ENCODE data around the gene ZNF277. TPM values are rescaled to one million over a fixed set of nuclear protein-coding genes. Genes with fewer than 3 reads are reported as not detected.

ZNF277 gene
- total and polyA plus RNA-seq, 4 donors, result 7.8 to 23.5 (median 14.5) TPM

DNA sequence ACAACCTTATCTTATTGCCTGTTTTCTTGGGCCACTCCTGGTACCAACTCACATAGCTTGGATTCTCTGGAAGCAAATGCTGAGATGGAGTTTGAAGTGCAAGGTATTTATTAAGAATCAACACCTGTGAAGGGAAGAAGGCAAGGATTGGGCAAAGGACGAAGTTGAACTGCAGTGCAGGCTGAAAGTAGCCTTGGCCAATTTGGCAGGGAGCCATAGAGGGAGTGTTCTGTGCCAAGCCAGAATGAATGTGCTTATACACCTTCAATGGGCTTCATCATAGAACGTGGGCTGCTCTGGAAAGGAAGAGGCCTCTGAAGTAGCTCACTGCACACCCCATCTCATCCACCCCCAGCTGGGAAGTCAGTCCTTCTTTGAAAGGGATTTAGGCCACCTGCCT is 163.9 kb downstream of the ZNF277 start:
- H3K27me3 ChIP-seq (ENCODE audit: control insufficient read depth in 4 of 4, insufficient read depth in 4 of 4, low read length in 3 of 4), result no peaks in the 10 kb centered on the region
- 67% methylated on average over 2 of the region's 2 CpGs for WGBS
- H3K36me3 ChIP-seq (ENCODE audit: control insufficient read depth in 4 of 4, insufficient read depth in 3 of 4, low read depth in 1 of 4, low read length in 3 of 4), result no peaks in the 10 kb centered on the region
- no peak for DNase-seq (ENCODE audit: low spot score)
- no peak overlapping the region for H3K4me3 ChIP-seq (ENCODE audit: low read depth in 1 of 3, low read length in 3 of 3)
- H3K9ac ChIP-seq (ENCODE audit: low read depth in 1 of 2, low read length in 2 of 2), result no peak overlapping the region
- TF ChIP-seq NR2F2 (IDR thresholded peaks at IDR 0.05) (no peak), HNF4A (conservative IDR thresholded peaks at IDR 0.05) (no peak), EGR1 (IDR thresholded peaks at IDR 0.05; ENCODE audit: low read depth in 2 of 2) (no peak), RXRA (IDR thresholded peaks at IDR 0.05) (no peak), RAD21 (IDR thresholded peaks at IDR 0.05) (no peak), FOXA1 (IDR thresholded peaks at IDR 0.05) (no peak), REST (IDR thresholded peaks at IDR 0.05) (no peak), HNF4G (IDR thresholded peaks at IDR 0.05) (no peak)
- TF ChIP-seq, protein P1, sequence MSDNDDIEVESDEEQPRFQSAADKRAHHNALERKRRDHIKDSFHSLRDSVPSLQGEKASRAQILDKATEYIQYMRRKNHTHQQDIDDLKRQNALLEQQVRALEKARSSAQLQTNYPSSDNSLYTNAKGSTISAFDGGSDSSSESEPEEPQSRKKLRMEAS (IDR thresholded peaks at IDR 0.05), result no peak
- no peaks in the 10 kb centered on the region for H3K9me3 ChIP-seq (ENCODE audit: control insufficient read depth in 4 of 4, low read length in 3 of 4)
- H3K4me1 ChIP-seq (ENCODE audit: control insufficient read depth in 4 of 4, insufficient read depth in 4 of 4, low read length in 3 of 4), result no peaks in the 10 kb centered on the region
- no peak overlapping the region for H3K27ac ChIP-seq (ENCODE audit: low read depth in 1 of 2, low read length in 2 of 2)

- WGBS, result 56% methylated on average over 2 of the region's 2 CpGs
- Histone ChIP-seq H3K27ac (ENCODE audit: low read depth in 1 of 2, low read length in 2 of 2) (no peak overlapping the region), H3K36me3 (ENCODE audit: control insufficient read depth in 4 of 4, insufficient read depth in 3 of 4, low read depth in 1 of 4, low read length in 3 of 4) (no peaks in the 10 kb centered on the region), H3K27me3 (ENCODE audit: control insufficient read depth in 4 of 4, insufficient read depth in 4 of 4, low read length in 3 of 4) (no peaks in the 10 kb centered on the region), H3K4me1 (ENCODE audit: control insufficient read depth in 4 of 4, insufficient read depth in 4 of 4, low read length in 3 of 4) (no peaks in the 10 kb centered on the region), H3K4me3 (ENCODE audit: low read depth in 1 of 3, low read length in 3 of 3) (no peak overlapping the region), H3K9me3 (ENCODE audit: control insufficient read depth in 4 of 4, low read length in 3 of 4) (no peaks in the 10 kb centered on the region), H3K9ac (ENCODE audit: low read depth in 1 of 2, low read length in 2 of 2) (no peak overlapping the region)
- TF ChIP-seq, protein P2, sequence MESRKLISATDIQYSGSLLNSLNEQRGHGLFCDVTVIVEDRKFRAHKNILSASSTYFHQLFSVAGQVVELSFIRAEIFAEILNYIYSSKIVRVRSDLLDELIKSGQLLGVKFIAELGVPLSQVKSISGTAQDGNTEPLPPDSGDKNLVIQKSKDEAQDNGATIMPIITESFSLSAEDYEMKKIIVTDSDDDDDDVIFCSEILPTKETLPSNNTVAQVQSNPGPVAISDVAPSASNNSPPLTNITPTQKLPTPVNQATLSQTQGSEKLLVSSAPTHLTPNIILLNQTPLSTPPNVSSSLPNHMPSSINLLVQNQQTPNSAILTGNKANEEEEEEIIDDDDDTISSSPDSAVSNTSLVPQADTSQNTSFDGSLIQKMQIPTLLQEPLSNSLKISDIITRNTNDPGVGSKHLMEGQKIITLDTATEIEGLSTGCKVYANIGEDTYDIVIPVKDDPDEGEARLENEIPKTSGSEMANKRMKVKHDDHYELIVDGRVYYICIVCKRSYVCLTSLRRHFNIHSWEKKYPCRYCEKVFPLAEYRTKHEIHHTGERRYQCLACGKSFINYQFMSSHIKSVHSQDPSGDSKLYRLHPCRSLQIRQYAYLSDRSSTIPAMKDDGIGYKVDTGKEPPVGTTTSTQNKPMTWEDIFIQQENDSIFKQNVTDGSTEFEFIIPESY (IDR thresholded peaks at IDR 0.05), result no peak
- no peak for TF ChIP-seq SP1 (IDR thresholded peaks at IDR 0.05)
- TF ChIP-seq NR2F2 (IDR thresholded peaks at IDR 0.05), result no peak
- TF ChIP-seq HNF4A (conservative IDR thresholded peaks at IDR 0.05), result no peak
- TF ChIP-seq YY1 (IDR thresholded peaks at IDR 0.05), result no peak
- TF ChIP-seq, protein P3, sequence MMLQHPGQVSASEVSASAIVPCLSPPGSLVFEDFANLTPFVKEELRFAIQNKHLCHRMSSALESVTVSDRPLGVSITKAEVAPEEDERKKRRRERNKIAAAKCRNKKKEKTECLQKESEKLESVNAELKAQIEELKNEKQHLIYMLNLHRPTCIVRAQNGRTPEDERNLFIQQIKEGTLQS (IDR thresholded peaks at IDR 0.05), result no peak
- TF ChIP-seq FOXA1 (IDR thresholded peaks at IDR 0.05), result no peak
- TF ChIP-seq CTCF (IDR thresholded peaks at IDR 0.05; ENCODE audit: low read depth, low read length, missing input control), result no peak
- TF ChIP-seq, protein P1 (IDR thresholded peaks at IDR 0.05), result no peak
- TF ChIP-seq EGR1 (IDR thresholded peaks at IDR 0.05; ENCODE audit: low read depth in 2 of 2), result no peak
- TF ChIP-seq RAD21 (IDR thresholded peaks at IDR 0.05), result no peak
- TF ChIP-seq RXRA (IDR thresholded peaks at IDR 0.05), result no peak
- TF ChIP-seq JUND (IDR thresholded peaks at IDR 0.05), result no peak
- TF ChIP-seq FOXA2 (IDR thresholded peaks at IDR 0.05), result no peak
- no peak for TF ChIP-seq HNF4G (IDR thresholded peaks at IDR 0.05)
- DNase-seq (ENCODE audit: low spot score), result no peak
Observed at GRCh38 chr7:112371701-112372100, 165.2 kb downstream of the ZNF277 start.
